ENCODE measurements around the gene DNAH2. TPM values are rescaled to one million over a fixed set of nuclear protein-coding genes. Genes with fewer than 3 reads are reported as not detected.
A peak's percentile ranks its signal among the peaks of the same experiment; 100 is the strongest.

The DNAH2 gene
- total and polyA plus RNA-seq, 2 of the 13 experiments (the other 11 are each of a cell fraction or from before 2014, with no cell fraction given), result not detected

DNA sequence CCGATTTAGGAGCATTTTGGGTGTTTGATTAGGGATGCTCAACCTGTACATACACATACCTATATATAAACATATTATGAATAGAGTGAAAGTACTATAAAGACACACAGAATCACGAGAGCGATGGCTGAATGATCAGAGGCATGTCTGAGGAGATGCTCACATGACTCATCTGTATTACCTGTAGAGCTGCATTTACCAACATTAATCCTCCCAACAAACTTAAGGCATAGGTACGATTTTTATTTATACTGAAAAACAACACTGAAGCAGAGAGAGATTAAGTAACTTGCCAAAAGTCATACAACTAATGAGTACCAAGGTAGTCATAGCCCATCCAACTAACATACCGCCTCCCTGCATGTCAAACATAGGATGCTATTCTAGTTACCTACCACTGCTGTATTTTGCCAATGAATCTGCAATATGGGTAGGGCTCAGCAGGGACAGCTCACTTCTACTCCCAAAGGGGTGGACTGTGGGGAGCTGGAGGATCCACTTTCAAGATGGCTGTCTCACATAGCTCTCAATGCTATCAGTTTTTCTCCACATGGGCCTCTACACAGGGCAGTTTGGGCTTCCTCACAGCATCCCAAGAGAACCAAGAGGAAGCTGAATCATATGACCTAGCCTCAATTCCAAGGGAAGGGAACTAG is 147.6 kb downstream of the DNAH2 start:
- no TSS peak for BruUV-seq (replicated peaks)

DNA sequence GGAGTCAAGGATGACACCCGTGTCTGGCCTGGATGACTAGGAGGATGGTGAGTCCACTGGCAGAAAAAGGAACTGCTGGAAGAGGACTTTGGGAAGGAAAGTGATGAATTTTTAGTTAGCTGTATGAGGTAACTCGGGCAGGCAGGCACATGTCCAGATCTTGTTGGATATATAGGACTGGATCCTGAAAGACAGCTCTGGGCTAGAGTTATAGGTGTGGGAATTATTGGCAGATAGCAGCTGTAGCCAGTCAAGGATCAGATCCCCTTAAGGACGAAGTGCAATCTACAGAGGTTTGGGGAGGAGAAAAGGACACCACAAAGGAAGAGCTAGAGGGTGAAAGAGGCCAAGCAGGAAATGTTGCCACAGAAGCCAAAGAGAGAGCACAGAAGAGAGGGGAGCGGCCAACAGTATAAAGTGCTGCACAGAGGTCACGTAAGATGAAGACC is 150.4 kb downstream of the DNAH2 start:
- DNase-seq (ENCODE audit: low spot score) (no peak), FAIRE-seq (no peak), ATAC-seq (peak; percentile 52; the same call in 2 of the 3 replicates)
- TF ChIP-seq, protein P1, sequence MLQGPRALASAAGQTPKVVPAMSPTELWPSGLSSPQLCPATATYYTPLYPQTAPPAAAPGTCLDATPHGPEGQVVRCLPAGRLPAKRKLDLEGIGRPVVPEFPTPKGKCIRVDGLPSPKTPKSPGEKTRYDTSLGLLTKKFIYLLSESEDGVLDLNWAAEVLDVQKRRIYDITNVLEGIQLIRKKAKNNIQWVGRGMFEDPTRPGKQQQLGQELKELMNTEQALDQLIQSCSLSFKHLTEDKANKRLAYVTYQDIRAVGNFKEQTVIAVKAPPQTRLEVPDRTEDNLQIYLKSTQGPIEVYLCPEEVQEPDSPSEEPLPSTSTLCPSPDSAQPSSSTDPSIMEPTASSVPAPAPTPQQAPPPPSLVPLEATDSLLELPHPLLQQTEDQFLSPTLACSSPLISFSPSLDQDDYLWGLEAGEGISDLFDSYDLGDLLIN (CRISPR knock-in tag; IDR thresholded peaks at IDR 0.05; ENCODE audit: borderline replicate concordance), result no peak
- no peak for TF ChIP-seq MBNL3 (CRISPR knock-in tag; conservative IDR thresholded peaks at IDR 0.05)
- peak; percentile 40; the same call in 1 of the 2 replicates for TF ChIP-seq ZNF263 (CRISPR knock-in tag; IDR thresholded peaks at IDR 0.05)
- no peak for TF ChIP-seq RORA (CRISPR knock-in tag; IDR thresholded peaks at IDR 0.05)
- peaks cover 8% of the 10 kb centered on the region for H3K9me3 ChIP-seq (ENCODE audit: low read length)
- H3K36me3 ChIP-seq (replicated peaks in 1 of 2; ENCODE audit: control insufficient read depth in 1 of 2, insufficient read depth in 2 of 2, low read length in 2 of 2), result no peaks in the 10 kb centered on the region
- intact Hi-C loops (cut with micrococcal nuclease; ENCODE audit: unreplicated experiment), result no loop called here
- 46% methylated on average over 5 of the region's 5 CpGs for WGBS (ENCODE audit: low lambda C conversion rate)
- H3K4me3 ChIP-seq (replicated peaks in 1 of 3; ENCODE audit: insufficient read depth in 1 of 3, low read depth in 2 of 3, low read length in 3 of 3), result no peak overlapping the region
- H3K27ac ChIP-seq (ENCODE audit: extremely low read length, insufficient read depth, low read length), result no peak overlapping the region
- POLR2A ChIA-PET, result interaction anchor here (1.0 to 1.9 kb wide), 2 partner anchors 11 to 18 kb away, joined by 3 to 6 read pairs; partner anchors contain the start of gene NAA38
- H3K79me2 ChIP-seq (ENCODE audit: insufficient read depth, low read length), result no peaks in the 10 kb centered on the region
- no TSS peak for BruUV-seq (replicated peaks)
- no peak overlapping the region for H2AFZ ChIP-seq (ENCODE audit: low read length)
- no peaks in the 10 kb centered on the region for H4K20me1 ChIP-seq (ENCODE audit: insufficient read depth, low read length)
- H3K9ac ChIP-seq (ENCODE audit: insufficient read depth, low read depth, low read length), result no peak overlapping the region
- H3K4me1 ChIP-seq (ENCODE audit: insufficient read depth, low read length), result peaks cover 34% of the 10 kb centered on the region
- in situ Hi-C loops (cut with HindIII; ENCODE audit: extremely low pct_ligation_motif_present, low pct_unique_long_range_greater_than_20kb), result no loop called here
- CTCF ChIA-PET (ENCODE audit: low intra/inter-chr PET ratio, low total read pairs), result no interaction called here
- peak overlapping the region; percentile 38; the same call in 1 of the 2 replicates for H3K4me2 ChIP-seq (ENCODE audit: low read depth, low read length)
- no peaks in the 10 kb centered on the region for H3K27me3 ChIP-seq (ENCODE audit: control insufficient read depth in 1 of 2, insufficient read depth in 2 of 2, low read length in 2 of 2)

More for the DNA sequence above, 147.6 kb downstream of the DNAH2 start:
- Histone ChIP-seq H3K36me3 (replicated peaks in 1 of 2; ENCODE audit: control insufficient read depth in 1 of 2, insufficient read depth in 2 of 2, low read length in 2 of 2) (no peaks in the 10 kb centered on the region), H2AFZ (ENCODE audit: low read length) (no peak overlapping the region), H4K20me1 (ENCODE audit: insufficient read depth, low read length) (no peaks in the 10 kb centered on the region), H3K27ac (ENCODE audit: extremely low read length, insufficient read depth, low read length) (no peak overlapping the region), H3K4me2 (ENCODE audit: low read depth, low read length) (no peak overlapping the region), H3K79me2 (ENCODE audit: insufficient read depth, low read length) (no peaks in the 10 kb centered on the region), H3K27me3 (ENCODE audit: control insufficient read depth in 1 of 2, insufficient read depth in 2 of 2, low read length in 2 of 2) (no peaks in the 10 kb centered on the region), H3K9ac (ENCODE audit: insufficient read depth, low read depth, low read length) (no peak overlapping the region), H3K9me3 (ENCODE audit: low read length) (peaks cover 8% of the 10 kb centered on the region), H3K4me1 (ENCODE audit: insufficient read depth, low read length) (peaks cover 59% of the 10 kb centered on the region), H3K4me3 (replicated peaks in 1 of 3; ENCODE audit: insufficient read depth in 1 of 3, low read depth in 2 of 3, low read length in 3 of 3) (no peak overlapping the region)
- WGBS (ENCODE audit: low lambda C conversion rate), result 97% methylated on average over 5 of the region's 5 CpGs
- POLR2A ChIA-PET, result interaction anchor here (0.8 kb wide), 1 partner anchor 11 kb away, joined by 3 read pairs; no protein-coding TSS in a partner anchor
- ATAC-seq, result no peak
- CTCF ChIA-PET (ENCODE audit: low intra/inter-chr PET ratio, low total read pairs), result no interaction called here
- FAIRE-seq, result no peak
- no peak for TF ChIP-seq ZNF747 (CRISPR knock-in tag; IDR thresholded peaks at IDR 0.05; ENCODE audit: borderline replicate concordance)
- TF ChIP-seq ZNF331 (CRISPR knock-in tag; IDR thresholded peaks at IDR 0.05), result peak; percentile 98
- DNase-seq (ENCODE audit: low spot score), result no peak
- intact Hi-C loops (cut with micrococcal nuclease; ENCODE audit: unreplicated experiment) (loop anchor here (5.0 kb wide), 1 partner anchor 122 kb away; no protein-coding TSS in a partner anchor), in situ Hi-C loops (cut with HindIII; ENCODE audit: extremely low pct_ligation_motif_present, low pct_unique_long_range_greater_than_20kb) (no loop called here)
